IPS-20b (cell line): ENCODE data around the gene PDE7B.

Source experiments
- H3K27ac ChIP-seq: one replicate; pipeline ENCODE4 v1.5.1; 2013; ENCODE audit warnings: low read length
- H3K27me3 ChIP-seq: 2 replicates; pipeline ENCODE4 v1.6.1; 2013; ENCODE audit warnings: mild to moderate bottlenecking, low read length, inconsistent platforms; ENCODE audit not compliant: insufficient read depth
- H3K36me3 ChIP-seq: 2 replicates; pipeline ENCODE4 v1.6.1; 2013; ENCODE audit warnings: low read depth, mild to moderate bottlenecking, inconsistent platforms, low read length, moderate library complexity; ENCODE audit not compliant: insufficient read depth
- H3K4me1 ChIP-seq: 2 replicates; pipeline ENCODE4 v1.6.1; 2013; ENCODE audit warnings: mild to moderate bottlenecking, control low read depth, inconsistent platforms, low read length, moderate library complexity; ENCODE audit not compliant: insufficient read depth
- H3K4me3 ChIP-seq: 2 replicates; pipeline ENCODE4 v1.5.1; 2013; ENCODE audit warnings: mild to moderate bottlenecking, low read length, inconsistent platforms
- H3K9ac ChIP-seq: 2 replicates; pipeline ENCODE4 v1.6.1; 2013; ENCODE audit warnings: low read depth, mild to moderate bottlenecking, inconsistent platforms, low read length, moderate library complexity
- H3K9me3 ChIP-seq: 2 replicates; pipeline ENCODE4 v1.6.1; 2013; ENCODE audit warnings: mild to moderate bottlenecking, low read depth, low read length, inconsistent platforms; ENCODE audit not compliant: insufficient read depth

PDE7B gene

DNA sequence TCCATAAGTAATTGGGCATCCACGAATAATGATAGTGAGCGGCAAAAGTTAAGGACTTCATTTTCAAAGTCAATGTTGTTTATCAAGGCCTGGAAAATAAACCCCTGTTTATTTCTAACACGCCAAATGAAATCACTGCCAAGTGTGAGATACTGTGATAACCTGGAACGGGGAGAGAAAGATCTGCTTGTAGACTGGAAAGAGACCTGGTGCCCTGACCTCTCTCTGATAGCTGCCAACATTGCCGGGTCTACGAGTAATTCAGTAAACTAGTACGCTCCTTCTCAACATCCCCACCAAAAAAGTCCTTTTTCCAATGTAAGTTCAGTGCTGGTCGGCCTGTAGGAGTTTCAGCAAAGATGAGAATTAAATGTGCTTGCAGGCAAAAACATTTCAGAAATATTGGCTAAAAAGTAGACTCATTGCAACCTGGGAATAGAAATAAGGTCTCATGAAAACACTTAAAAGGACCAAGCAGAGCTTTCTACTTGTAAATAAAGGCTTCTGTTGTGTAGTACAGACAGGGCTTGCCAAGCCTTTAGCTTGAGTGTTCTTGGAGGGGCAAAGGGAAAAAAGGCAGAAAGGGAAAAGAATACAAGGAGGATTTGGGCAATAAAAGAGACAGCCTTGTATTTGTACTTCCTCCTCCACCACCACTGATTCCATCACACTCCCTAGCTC, 43.9 kb downstream of the PDE7B start:
- Histone ChIP-seq H3K4me1 (no peaks in the 10 kb centered on the region), H3K27ac (no peak overlapping the region), H3K4me3 (no peak overlapping the region), H3K27me3 (no peaks in the 10 kb centered on the region), H3K9me3 (no peaks in the 10 kb centered on the region), H3K36me3 (no peaks in the 10 kb centered on the region), H3K9ac (no peak overlapping the region)

GRCh38 chr6:135897087-135897486, 45.6 kb downstream of the PDE7B start:
- Histone ChIP-seq H3K9ac (no peak overlapping the region), H3K36me3 (no peaks in the 10 kb centered on the region), H3K4me3 (no peak overlapping the region), H3K27me3 (no peaks in the 10 kb centered on the region), H3K4me1 (no peaks in the 10 kb centered on the region), H3K27ac (no peak overlapping the region), H3K9me3 (no peaks in the 10 kb centered on the region)

DNA sequence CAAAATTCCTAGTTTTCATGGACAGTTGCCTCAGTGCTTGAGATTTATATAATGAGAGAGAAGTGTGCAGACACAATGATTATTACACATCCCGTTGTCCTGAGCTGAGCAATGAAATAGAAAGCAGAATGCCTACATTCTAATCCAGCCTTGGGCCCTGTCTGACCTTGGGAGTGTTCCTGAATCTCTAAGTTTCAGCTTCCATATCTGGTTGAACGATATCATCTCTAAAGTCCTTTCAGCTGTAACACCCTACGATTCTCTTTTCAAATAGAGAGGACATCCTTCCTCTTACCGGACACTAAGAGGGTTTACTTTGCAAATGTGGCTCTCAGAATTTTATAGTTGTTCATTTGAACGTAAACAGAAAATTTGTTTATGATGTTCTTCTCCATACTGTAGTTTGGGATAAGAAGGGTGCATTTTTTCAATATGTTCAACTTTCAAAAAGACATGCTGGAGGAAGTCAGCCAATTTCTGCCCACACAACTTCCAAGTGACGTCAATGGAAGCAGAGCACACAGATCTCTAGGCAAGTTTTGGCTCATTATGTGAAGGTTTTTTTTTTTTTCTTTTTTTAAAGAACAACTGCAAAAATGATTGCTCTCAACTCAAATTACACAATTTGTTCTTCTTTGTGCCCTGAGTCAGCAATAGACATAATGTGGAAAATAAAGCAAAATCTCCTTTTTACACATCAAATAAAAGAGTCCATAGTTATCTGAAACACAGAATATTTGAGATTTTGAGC, 50.4 kb downstream of the PDE7B start:
- no peaks in the 10 kb centered on the region for H3K9me3 ChIP-seq
- no peaks in the 10 kb centered on the region for H3K36me3 ChIP-seq
- H3K4me3 ChIP-seq, result no peak overlapping the region
- H3K27me3 ChIP-seq, result no peaks in the 10 kb centered on the region
- no peaks in the 10 kb centered on the region for H3K4me1 ChIP-seq
- H3K27ac ChIP-seq, result no peak overlapping the region
- no peak overlapping the region for H3K9ac ChIP-seq

GRCh38 chr6:135902756-135903331, 51.3 kb downstream of the PDE7B start:
- Histone ChIP-seq H3K27me3 (no peaks in the 10 kb centered on the region), H3K9ac (no peak overlapping the region), H3K4me3 (no peak overlapping the region)

DNA sequence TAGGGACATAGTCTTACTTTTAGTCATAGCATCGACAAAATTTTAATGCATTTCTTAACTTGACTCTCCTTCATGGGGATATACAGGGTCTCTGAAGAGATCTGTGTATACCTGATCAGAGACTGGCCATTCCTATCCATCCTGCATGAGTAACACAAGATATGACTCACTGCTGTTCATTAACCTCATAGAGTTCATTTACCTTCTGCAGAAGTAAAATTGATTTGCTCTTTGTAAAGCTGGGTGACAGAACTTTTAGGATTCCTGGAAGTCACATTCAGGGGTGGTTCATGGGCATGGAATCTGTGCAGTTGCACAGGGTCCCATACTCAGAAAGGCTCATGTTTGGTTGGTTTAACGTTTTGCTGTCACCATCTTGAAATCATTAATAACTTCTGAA, 53.2 kb downstream of the PDE7B start:
- Histone ChIP-seq H3K9me3 (no peaks in the 10 kb centered on the region), H3K27ac (no peak overlapping the region), H3K4me3 (no peak overlapping the region), H3K27me3 (no peaks in the 10 kb centered on the region), H3K4me1 (no peaks in the 10 kb centered on the region), H3K9ac (no peak overlapping the region), H3K36me3 (no peaks in the 10 kb centered on the region)

More at GRCh38 chr6:135902756-135903331, 51.3 kb downstream of the PDE7B start:
- no peaks in the 10 kb centered on the region for H3K4me1 ChIP-seq
- H3K27ac ChIP-seq, result no peak overlapping the region
- no peaks in the 10 kb centered on the region for H3K36me3 ChIP-seq
- H3K9me3 ChIP-seq, result no peaks in the 10 kb centered on the region

GRCh38 chr6:135905604-135906300, 54.3 kb downstream of the PDE7B start:
- Histone ChIP-seq H3K4me3 (no peak overlapping the region), H3K36me3 (no peaks in the 10 kb centered on the region), H3K4me1 (no peaks in the 10 kb centered on the region), H3K9me3 (no peaks in the 10 kb centered on the region), H3K27ac (no peak overlapping the region), H3K9ac (no peak overlapping the region), H3K27me3 (no peaks in the 10 kb centered on the region)

GRCh38 chr6:135906542-135906941, 55.0 kb downstream of the PDE7B start:
- no peaks in the 10 kb centered on the region for H3K27me3 ChIP-seq
- no peak overlapping the region for H3K9ac ChIP-seq
- H3K9me3 ChIP-seq, result no peaks in the 10 kb centered on the region
- H3K36me3 ChIP-seq, result no peaks in the 10 kb centered on the region
- H3K4me3 ChIP-seq, result no peak overlapping the region
- no peaks in the 10 kb centered on the region for H3K4me1 ChIP-seq
- no peak overlapping the region for H3K27ac ChIP-seq

DNA sequence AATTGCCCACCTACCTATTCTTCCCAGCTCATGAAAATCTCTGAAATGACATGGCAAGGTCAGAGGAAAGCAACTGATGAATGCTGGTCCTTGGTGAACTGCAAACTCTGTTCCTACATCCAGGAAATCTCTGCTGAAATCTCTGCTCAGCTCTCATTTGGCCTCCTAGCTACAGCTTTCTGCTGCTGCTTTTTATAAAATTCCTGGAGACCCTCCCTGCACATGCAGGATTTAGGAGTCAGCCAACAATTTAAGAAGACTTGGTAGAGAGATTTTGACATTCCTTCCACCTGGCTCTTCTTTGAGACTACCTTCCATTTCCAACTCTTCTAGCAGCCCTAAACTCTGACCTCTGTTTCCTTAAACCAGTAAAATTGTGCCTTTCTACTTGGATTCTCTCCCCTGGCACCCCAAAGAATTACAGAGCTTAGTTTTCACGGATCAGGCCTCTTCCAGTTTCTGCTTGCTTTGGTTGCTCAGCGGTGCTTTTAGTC, 55.5 kb downstream of the PDE7B start:
- Histone ChIP-seq H3K27me3 (no peaks in the 10 kb centered on the region), H3K36me3 (no peaks in the 10 kb centered on the region), H3K9me3 (no peaks in the 10 kb centered on the region), H3K4me3 (no peak overlapping the region), H3K9ac (no peak overlapping the region), H3K4me1 (no peaks in the 10 kb centered on the region), H3K27ac (no peak overlapping the region)

DNA sequence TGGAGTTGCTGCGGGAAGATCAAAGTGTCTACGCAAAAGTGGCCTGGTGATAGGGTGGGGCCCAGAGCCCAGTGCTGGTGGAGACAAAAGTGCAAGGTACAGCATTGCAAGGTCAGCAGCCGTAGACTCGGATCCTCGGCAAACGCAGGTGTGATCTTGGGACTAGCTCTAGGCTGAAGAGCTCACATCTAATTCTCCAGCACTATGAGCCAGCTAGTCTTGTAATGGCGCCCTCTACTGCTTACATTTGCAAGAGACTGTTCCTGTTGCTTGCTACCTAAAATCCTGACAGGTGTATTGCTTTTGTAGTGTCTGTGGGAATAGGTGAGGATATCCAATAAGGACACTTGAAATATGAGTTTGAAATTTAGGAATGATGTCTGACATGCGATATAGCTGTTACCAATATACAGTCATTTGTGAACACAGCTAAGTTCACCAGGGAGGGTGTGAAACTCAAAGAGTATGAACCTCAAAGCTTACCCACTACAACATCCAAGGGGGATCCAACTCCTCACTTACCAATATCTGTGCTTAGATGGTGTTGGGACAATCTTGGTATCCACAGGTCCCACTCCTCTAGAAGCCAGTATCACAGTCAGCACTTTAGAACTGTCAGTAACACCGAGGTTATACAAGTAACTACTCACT, 58.4 kb downstream of the PDE7B start:
- no peaks in the 10 kb centered on the region for H3K36me3 ChIP-seq
- H3K4me3 ChIP-seq, result no peak overlapping the region
- H3K4me1 ChIP-seq, result no peaks in the 10 kb centered on the region
- H3K9me3 ChIP-seq, result no peaks in the 10 kb centered on the region
- H3K27me3 ChIP-seq, result no peaks in the 10 kb centered on the region
- no peak overlapping the region for H3K27ac ChIP-seq
- no peak overlapping the region for H3K9ac ChIP-seq

- Histone ChIP-seq H3K4me3 (no peak overlapping the region), H3K9ac (no peak overlapping the region), H3K9me3 (no peaks in the 10 kb centered on the region), H3K27me3 (no peaks in the 10 kb centered on the region), H3K27ac (no peak overlapping the region), H3K4me1 (no peaks in the 10 kb centered on the region), H3K36me3 (no peaks in the 10 kb centered on the region)
Measured at GRCh38 chr6:135910790-135911618, 59.5 kb downstream of the PDE7B start.

GRCh38 chr6:135913785-135914184, 62.3 kb downstream of the PDE7B start:
- Histone ChIP-seq H3K4me1 (no peaks in the 10 kb centered on the region), H3K9me3 (no peaks in the 10 kb centered on the region), H3K27me3 (no peaks in the 10 kb centered on the region), H3K4me3 (no peak overlapping the region), H3K36me3 (no peaks in the 10 kb centered on the region), H3K27ac (no peak overlapping the region), H3K9ac (no peak overlapping the region)
